HepG2 (cell line): ENCODE results near the gene DNMT3A. TPM values are rescaled to one million over a fixed set of nuclear protein-coding genes. Genes with fewer than 3 reads are reported as not detected.

Experiments
- ATAC-seq: fragments of 200-7000 bp; cut with Tn5 transposase; 3 replicates; pipeline ENCODE4 v1.9.1; 2020; ENCODE audit warnings: mild to moderate bottlenecking, moderate library complexity
- BruUV-seq: library from RNA; stranded (reverse); fragments of 400-500 nt; replicated peaks from 2 replicates; lab custom pipeline; 2021; lab: Mats Ljungman, UMichigan
- CTCF ChIA-PET: fragments of 300-600 bp; formaldehyde crosslinking; extraction: SDS; loops from one replicate; lab custom pipeline; 2021; ENCODE audit warnings: low total read pairs, inconsistent platforms, low intra/inter-chr PET ratio; lab: Yijun Ruan, JAX
- POLR2A ChIA-PET: fragments of 350-600 bp; sonication (Branson Sonifier 250); formaldehyde crosslinking; loops from one replicate; lab custom pipeline; 2020; ENCODE audit warnings: antibody characterized with exemption, inconsistent platforms; lab: Yijun Ruan, JAX
- DNase-seq: peaks from one replicate; pipeline ENCODE4 v3.0.0-alpha.2; 2015; ENCODE audit warnings: low spot score
- FAIRE-seq: peaks from 3 replicates; lab custom pipeline; 2011; peaks lifted over from hg19 to GRCh38; lab: Jason Lieb, UNC
- H2AFZ ChIP-seq: one replicate; pipeline ENCODE4 v1.6.1; 2011; ENCODE audit warnings: low read length, inconsistent platforms
- H3K27ac ChIP-seq: fragments of 300-600 bp; 3 replicates; pipeline ENCODE4 v1.8.0; 2011; ENCODE audit warnings: mixed run types, mild to moderate bottlenecking, mixed read lengths, low read length, inconsistent platforms; ENCODE audit not compliant: insufficient read depth; ENCODE audit errors: extremely low read length
- H3K27me3 ChIP-seq, 2 experiments: fragments of 200-600 bp in 1 of 2; 2 replicates in 1 of 2; 3 replicates in 1 of 2; pipeline versions ENCODE4 v1.6.0 to v1.8.0; 2011; ENCODE audit warnings: low read length in 2 of 2, mild to moderate bottlenecking in 2 of 2, moderate library complexity in 2 of 2, inconsistent platforms in 1 of 2; ENCODE audit not compliant: insufficient read depth in 2 of 2, control insufficient read depth in 1 of 2
- H3K36me3 ChIP-seq, 2 experiments: fragments of 200-600 bp in 1 of 2; replicated peaks in 1 of 2; 2 replicates in 1 of 2; 3 replicates in 1 of 2; pipeline versions ENCODE4 v1.5.1 to v1.8.0; 2011; ENCODE audit warnings: low read length in 2 of 2, inconsistent platforms in 1 of 2; ENCODE audit not compliant: insufficient read depth in 2 of 2, control insufficient read depth in 1 of 2
- H3K4me1 ChIP-seq: 2 replicates; pipeline ENCODE4 v1.5.1; 2012; ENCODE audit warnings: low read length, inconsistent platforms; ENCODE audit not compliant: insufficient read depth
- H3K4me2 ChIP-seq: 2 replicates; pipeline ENCODE4 v1.6.0; 2011; ENCODE audit warnings: low read depth, low read length, inconsistent platforms
- H3K4me3 ChIP-seq, 3 experiments: fragments of 200-600 bp in 1 of 3; sonication (generic), shearing (Covaris generic) in 1 of 3; replicated peaks in 1 of 3; 2 replicates each; pipeline ENCODE4 v1.5.1; 2011 to 2016; ENCODE audit warnings: low read length in 3 of 3, inconsistent platforms in 2 of 3, low read depth in 2 of 3, mild to moderate bottlenecking in 2 of 3, control low read depth in 1 of 3, mixed read lengths in 1 of 3; ENCODE audit not compliant: insufficient read depth in 1 of 3
- H3K79me2 ChIP-seq: one replicate; pipeline ENCODE4 v1.6.1; 2011; ENCODE audit warnings: low read length, inconsistent platforms; ENCODE audit not compliant: insufficient read depth
- H3K9ac ChIP-seq: 2 replicates; pipeline ENCODE4 v1.6.0; 2011; ENCODE audit warnings: mild to moderate bottlenecking, low read depth, low read length, inconsistent platforms; ENCODE audit not compliant: insufficient read depth
- H3K9me3 ChIP-seq: 2 replicates; pipeline ENCODE4 v1.5.1; 2012; ENCODE audit warnings: mild to moderate bottlenecking, low read length
- H4K20me1 ChIP-seq: 2 replicates; pipeline ENCODE4 v1.6.0; 2011; ENCODE audit warnings: inconsistent platforms, mild to moderate bottlenecking, low read length, moderate library complexity; ENCODE audit not compliant: insufficient read depth
- CCDC6 ChIP-seq: sonication (generic); formaldehyde crosslinking; IDR thresholded peaks from 2 replicates; pipeline ENCODE4 v1.8.1; 2022; ENCODE audit warnings: mild to moderate bottlenecking, missing genetic modification reagents, moderate library complexity
- HNRNPLL ChIP-seq: fragments of 200-400 bp; formaldehyde crosslinking; IDR thresholded peaks from 2 replicates; pipeline ENCODE4 v1.6.1; 2017; ENCODE audit warnings: mild to moderate bottlenecking, low read depth, low read length; ENCODE audit not compliant: poor library complexity, severe bottlenecking
- KLF15 ChIP-seq: sonication (generic); formaldehyde crosslinking; IDR thresholded peaks from 2 replicates; pipeline ENCODE4 v1.8.1; 2023; ENCODE audit warnings: borderline replicate concordance, mild to moderate bottlenecking, inconsistent platforms, missing genetic modification reagents, mixed read lengths
- MAFK ChIP-seq, 2 experiments: IDR thresholded peaks in 1 of 2; conservative IDR thresholded peaks in 1 of 2; 2 replicates each; pipeline ENCODE4 v1.6.1; 2011; ENCODE audit warnings: improper control_type of control experiment in 2 of 2, low read length in 2 of 2
- NKX3-1 ChIP-seq: sonication (generic); formaldehyde crosslinking; IDR thresholded peaks from 2 replicates; pipeline ENCODE4 v1.5.0; 2020; ENCODE audit warnings: missing genetic modification reagents
- PITX1 ChIP-seq: sonication (generic); formaldehyde crosslinking; IDR thresholded peaks from 2 replicates; pipeline ENCODE4 v1.5.1; 2020; ENCODE audit warnings: mild to moderate bottlenecking, missing genetic modification reagents
- SIN3A ChIP-seq: IDR thresholded peaks from 2 replicates; pipeline ENCODE4 v1.6.1; 2011; ENCODE audit warnings: low read depth, mild to moderate bottlenecking, control low read depth, low read length, borderline replicate concordance
- SMYD3 ChIP-seq: sonication (generic); formaldehyde crosslinking; IDR thresholded peaks from 2 replicates; pipeline ENCODE4 v1.8.1; 2023; ENCODE audit warnings: mild to moderate bottlenecking, missing genetic modification reagents
- SNAPC2 ChIP-seq: sonication (generic); formaldehyde crosslinking; IDR thresholded peaks from 2 replicates; pipeline ENCODE4 v1.8.1; 2022; ENCODE audit warnings: mild to moderate bottlenecking, missing genetic modification reagents
- ZNF17 ChIP-seq: sonication (generic); formaldehyde crosslinking; IDR thresholded peaks from 2 replicates; pipeline ENCODE4 v1.5.0; 2020; ENCODE audit warnings: mild to moderate bottlenecking, missing genetic modification reagents
- ZSCAN29 ChIP-seq: sonication (generic); formaldehyde crosslinking; conservative IDR thresholded peaks from 2 replicates; pipeline ENCODE4 v1.4.0; 2020; ENCODE audit warnings: mild to moderate bottlenecking, missing genetic modification reagents
- WGBS: methylation state at CpG from one replicate; pipeline ENCODE4 v1.1.6; 2017; ENCODE audit warnings: low lambda C conversion rate; 5-methylcytosine and 5-hydroxymethylcytosine counted together
- in situ Hi-C: cut with HindIII; loops from 2 replicates; pipeline ENCODE4 v1.10.0; 2017; ENCODE audit warnings: low pct_unique_long_range_greater_than_20kb; ENCODE audit not compliant: extremely low pct_ligation_motif_present
- intact Hi-C: fragments of 100-400 bp; cut with micrococcal nuclease; formaldehyde crosslinking; loops from one replicate; pipeline ENCODE4 v1.10.0; 2022; ENCODE audit not compliant: unreplicated experiment
- polyA plus RNA-seq, 8 experiments: library from polyadenylated mRNA; depleted of rRNA in 3 of 8; stranded (reverse) in 7 of 8; unstranded in 1 of 8; fragments of >200 nt; fragmentation: Illumina TruSeq in 4 of 8; extraction: Trizol in 4 of 8; gene quantifications; 2 replicates each; pipeline versions ENCODE4 v1.2.1 to v1.2.3, GENCODE V29; 2011 to 2016; ENCODE audit warnings: low read depth in 4 of 8, missing spikeins in 1 of 8, mixed read lengths in 1 of 8; ENCODE audit not compliant: insufficient read depth in 1 of 8
- total RNA-seq, 5 experiments: library from RNA; depleted of rRNA; stranded (reverse); fragments of >200 nt; fragmentation: Illumina TruSeq; extraction: Trizol; gene quantifications; 2 replicates each; pipeline ENCODE4 v1.2.3, GENCODE V29; 2016; ENCODE audit warnings: low read depth in 1 of 5
- TF ChIP-seq, protein P1 (sequence below): sonication (generic); formaldehyde crosslinking; IDR thresholded peaks from 2 replicates; pipeline ENCODE4 v1.4.0; 2020; ENCODE audit warnings: missing genetic modification reagents
- TF ChIP-seq, protein P2 (sequence below): sonication (generic); formaldehyde crosslinking; IDR thresholded peaks from 2 replicates; pipeline ENCODE4 v1.4.0; 2020; ENCODE audit warnings: mild to moderate bottlenecking, low read depth, missing genetic modification reagents
- TF ChIP-seq, protein P3 (sequence below), 2 experiments: IDR thresholded peaks; 2 replicates each; pipeline ENCODE4 v1.6.1; 2011 to 2012; ENCODE audit warnings: low read length in 2 of 2, borderline replicate concordance in 1 of 2, low read depth in 1 of 2, mild to moderate bottlenecking in 1 of 2, moderate library complexity in 1 of 2

Gene DNMT3A
- total and polyA plus RNA-seq, 2 of the 13 experiments (the other 11 are each of a cell fraction or from before 2014, with no cell fraction given): 14.7 to 29.1 TPM

DNA sequence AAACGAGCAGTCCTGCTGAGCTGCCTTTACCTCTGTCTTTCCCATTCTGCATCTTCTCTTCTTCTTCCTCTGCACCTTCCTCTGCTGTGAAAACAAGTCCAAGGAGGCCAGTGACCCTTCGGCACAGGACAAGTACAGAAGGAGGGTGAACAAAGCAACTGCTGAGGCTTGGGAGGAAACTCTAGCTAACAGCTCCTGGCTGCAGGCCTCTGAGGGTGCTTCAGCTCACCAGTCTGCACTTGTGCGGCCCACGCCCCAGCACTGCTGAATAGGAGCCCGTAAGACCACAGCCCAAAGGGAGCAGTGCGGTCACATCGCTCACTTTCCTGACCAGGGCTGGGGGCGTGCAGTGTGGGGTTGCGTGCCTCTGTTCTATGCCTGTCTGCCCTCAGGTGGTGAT, 42.1 kb upstream of the DNMT3A start (continued):
- TF ChIP-seq, protein P1, sequence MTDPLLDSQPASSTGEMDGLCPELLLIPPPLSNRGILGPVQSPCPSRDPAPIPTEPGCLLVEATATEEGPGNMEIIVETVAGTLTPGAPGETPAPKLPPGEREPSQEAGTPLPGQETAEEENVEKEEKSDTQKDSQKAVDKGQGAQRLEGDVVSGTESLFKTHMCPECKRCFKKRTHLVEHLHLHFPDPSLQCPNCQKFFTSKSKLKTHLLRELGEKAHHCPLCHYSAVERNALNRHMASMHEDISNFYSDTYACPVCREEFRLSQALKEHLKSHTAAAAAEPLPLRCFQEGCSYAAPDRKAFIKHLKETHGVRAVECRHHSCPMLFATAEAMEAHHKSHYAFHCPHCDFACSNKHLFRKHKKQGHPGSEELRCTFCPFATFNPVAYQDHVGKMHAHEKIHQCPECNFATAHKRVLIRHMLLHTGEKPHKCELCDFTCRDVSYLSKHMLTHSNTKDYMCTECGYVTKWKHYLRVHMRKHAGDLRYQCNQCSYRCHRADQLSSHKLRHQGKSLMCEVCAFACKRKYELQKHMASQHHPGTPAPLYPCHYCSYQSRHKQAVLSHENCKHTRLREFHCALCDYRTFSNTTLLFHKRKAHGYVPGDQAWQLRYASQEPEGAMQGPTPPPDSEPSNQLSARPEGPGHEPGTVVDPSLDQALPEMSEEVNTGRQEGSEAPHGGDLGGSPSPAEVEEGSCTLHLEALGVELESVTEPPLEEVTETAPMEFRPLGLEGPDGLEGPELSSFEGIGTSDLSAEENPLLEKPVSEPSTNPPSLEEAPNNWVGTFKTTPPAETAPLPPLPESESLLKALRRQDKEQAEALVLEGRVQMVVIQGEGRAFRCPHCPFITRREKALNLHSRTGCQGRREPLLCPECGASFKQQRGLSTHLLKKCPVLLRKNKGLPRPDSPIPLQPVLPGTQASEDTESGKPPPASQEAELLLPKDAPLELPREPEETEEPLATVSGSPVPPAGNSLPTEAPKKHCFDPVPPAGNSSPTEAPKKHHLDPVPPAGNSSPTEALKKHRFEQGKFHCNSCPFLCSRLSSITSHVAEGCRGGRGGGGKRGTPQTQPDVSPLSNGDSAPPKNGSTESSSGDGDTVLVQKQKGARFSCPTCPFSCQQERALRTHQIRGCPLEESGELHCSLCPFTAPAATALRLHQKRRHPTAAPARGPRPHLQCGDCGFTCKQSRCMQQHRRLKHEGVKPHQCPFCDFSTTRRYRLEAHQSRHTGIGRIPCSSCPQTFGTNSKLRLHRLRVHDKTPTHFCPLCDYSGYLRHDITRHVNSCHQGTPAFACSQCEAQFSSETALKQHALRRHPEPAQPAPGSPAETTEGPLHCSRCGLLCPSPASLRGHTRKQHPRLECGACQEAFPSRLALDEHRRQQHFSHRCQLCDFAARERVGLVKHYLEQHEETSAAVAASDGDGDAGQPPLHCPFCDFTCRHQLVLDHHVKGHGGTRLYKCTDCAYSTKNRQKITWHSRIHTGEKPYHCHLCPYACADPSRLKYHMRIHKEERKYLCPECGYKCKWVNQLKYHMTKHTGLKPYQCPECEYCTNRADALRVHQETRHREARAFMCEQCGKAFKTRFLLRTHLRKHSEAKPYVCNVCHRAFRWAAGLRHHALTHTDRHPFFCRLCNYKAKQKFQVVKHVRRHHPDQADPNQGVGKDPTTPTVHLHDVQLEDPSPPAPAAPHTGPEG (CRISPR knock-in tag): no peak
- TF ChIP-seq NKX3-1 (CRISPR knock-in tag) (no peak), PITX1 (CRISPR knock-in tag) (no peak), SIN3A (no peak), KLF15 (no peak), SNAPC2 (CRISPR knock-in tag) (no peak)
- TF ChIP-seq, protein P2, sequence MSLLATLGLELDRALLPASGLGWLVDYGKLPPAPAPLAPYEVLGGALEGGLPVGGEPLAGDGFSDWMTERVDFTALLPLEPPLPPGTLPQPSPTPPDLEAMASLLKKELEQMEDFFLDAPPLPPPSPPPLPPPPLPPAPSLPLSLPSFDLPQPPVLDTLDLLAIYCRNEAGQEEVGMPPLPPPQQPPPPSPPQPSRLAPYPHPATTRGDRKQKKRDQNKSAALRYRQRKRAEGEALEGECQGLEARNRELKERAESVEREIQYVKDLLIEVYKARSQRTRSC (CRISPR knock-in tag): no peak

DNA sequence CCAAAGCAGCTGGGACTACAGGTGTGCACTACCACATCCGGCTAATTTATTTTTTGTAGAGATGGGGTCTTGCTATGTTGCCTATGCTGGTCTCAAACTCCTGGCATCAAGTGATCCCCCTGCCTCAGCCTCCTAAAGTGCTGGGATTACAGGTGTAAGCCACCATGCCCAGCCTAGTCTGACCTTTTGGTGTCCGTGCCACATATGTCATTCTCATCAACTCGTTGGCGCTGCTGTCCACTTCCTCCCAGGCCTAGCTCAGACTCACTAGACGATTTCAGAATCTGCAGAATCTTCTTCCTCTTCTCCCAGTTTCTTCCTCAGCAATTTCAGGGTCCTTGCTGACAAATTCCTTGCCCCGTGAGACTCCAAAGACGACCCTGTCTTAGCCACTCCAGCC, 39.8 kb upstream of the DNMT3A start:
- H3K27ac ChIP-seq: no peak overlapping the region
- no peak overlapping the region for H3K4me3 ChIP-seq
- no peaks in the 10 kb centered on the region for H3K9me3 ChIP-seq
- H3K79me2 ChIP-seq: no peaks in the 10 kb centered on the region
- POLR2A ChIA-PET: no interaction called here
- no peaks in the 10 kb centered on the region for H4K20me1 ChIP-seq
- H3K36me3 ChIP-seq: no peaks in the 10 kb centered on the region
- WGBS: 85% methylated on average over 7 of the region's 7 CpGs
- intact Hi-C loops: no loop called here
- H3K4me2 ChIP-seq: no peak overlapping the region
- CTCF ChIA-PET: no interaction called here
- no peak overlapping the region for H3K9ac ChIP-seq
- H3K27me3 ChIP-seq: 0 out of 5 replicates have a peak, but pooled peaks cover 0 to 5% of the 10 kb centered on the region in 2 experiments
- in situ Hi-C loops: no loop called here
- H3K4me1 ChIP-seq: peaks cover 8% of the 10 kb centered on the region
- DNase-seq (no peak), ATAC-seq (no peak), FAIRE-seq (no peak)
- no TSS peak for BruUV-seq
- H2AFZ ChIP-seq: no peak overlapping the region
- TF ChIP-seq, protein P3, sequence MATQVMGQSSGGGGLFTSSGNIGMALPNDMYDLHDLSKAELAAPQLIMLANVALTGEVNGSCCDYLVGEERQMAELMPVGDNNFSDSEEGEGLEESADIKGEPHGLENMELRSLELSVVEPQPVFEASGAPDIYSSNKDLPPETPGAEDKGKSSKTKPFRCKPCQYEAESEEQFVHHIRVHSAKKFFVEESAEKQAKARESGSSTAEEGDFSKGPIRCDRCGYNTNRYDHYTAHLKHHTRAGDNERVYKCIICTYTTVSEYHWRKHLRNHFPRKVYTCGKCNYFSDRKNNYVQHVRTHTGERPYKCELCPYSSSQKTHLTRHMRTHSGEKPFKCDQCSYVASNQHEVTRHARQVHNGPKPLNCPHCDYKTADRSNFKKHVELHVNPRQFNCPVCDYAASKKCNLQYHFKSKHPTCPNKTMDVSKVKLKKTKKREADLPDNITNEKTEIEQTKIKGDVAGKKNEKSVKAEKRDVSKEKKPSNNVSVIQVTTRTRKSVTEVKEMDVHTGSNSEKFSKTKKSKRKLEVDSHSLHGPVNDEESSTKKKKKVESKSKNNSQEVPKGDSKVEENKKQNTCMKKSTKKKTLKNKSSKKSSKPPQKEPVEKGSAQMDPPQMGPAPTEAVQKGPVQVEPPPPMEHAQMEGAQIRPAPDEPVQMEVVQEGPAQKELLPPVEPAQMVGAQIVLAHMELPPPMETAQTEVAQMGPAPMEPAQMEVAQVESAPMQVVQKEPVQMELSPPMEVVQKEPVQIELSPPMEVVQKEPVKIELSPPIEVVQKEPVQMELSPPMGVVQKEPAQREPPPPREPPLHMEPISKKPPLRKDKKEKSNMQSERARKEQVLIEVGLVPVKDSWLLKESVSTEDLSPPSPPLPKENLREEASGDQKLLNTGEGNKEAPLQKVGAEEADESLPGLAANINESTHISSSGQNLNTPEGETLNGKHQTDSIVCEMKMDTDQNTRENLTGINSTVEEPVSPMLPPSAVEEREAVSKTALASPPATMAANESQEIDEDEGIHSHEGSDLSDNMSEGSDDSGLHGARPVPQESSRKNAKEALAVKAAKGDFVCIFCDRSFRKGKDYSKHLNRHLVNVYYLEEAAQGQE (IDR thresholded peaks at IDR 0.05; ENCODE audit: borderline replicate concordance in 1 of 2, low read depth in 1 of 2, low read length in 2 of 2): no peak
- no peak for TF ChIP-seq CCDC6
- no peak for TF ChIP-seq ZNF17 (CRISPR knock-in tag)
- TF ChIP-seq ZSCAN29 (CRISPR knock-in tag): no peak
- TF ChIP-seq SMYD3 (CRISPR knock-in tag): no peak
- no peak for TF ChIP-seq HNRNPLL
- TF ChIP-seq MAFK (conservative IDR thresholded peaks at IDR 0.05 in 1 of 2, IDR thresholded peaks at IDR 0.05 in 1 of 2; ENCODE audit: low read length in 2 of 2): no peak
